Esophagus muscularis mucosa (tissue), 3 donors: ENCODE data around the gene CKMT1A.

Source experiments
- CTCF ChIP-seq, 3 experiments: fragments of 200-600 bp in 2 of 3; fragments of 450-650 bp in 1 of 3; sonication (generic) in 2 of 3; IDR thresholded peaks; one replicate each; pipeline ENCODE4 v1.5.1; 2017 to 2019; ENCODE audit warnings: antibody characterized with exemption in 3 of 3, mild to moderate bottlenecking in 2 of 3, moderate library complexity in 1 of 3
- POLR2A ChIP-seq: fragments of 450-650 bp; IDR thresholded peaks from one replicate; pipeline ENCODE4 v1.6.1; 2017; ENCODE audit warnings: antibody characterized with exemption, moderate library complexity, mild to moderate bottlenecking, low read depth
- POLR2AphosphoS5 ChIP-seq, 2 donors: sonication (generic); formaldehyde crosslinking; IDR thresholded peaks; one replicate each; pipeline ENCODE4 v1.6.1; 2017; ENCODE audit warnings: antibody characterized with exemption in 2 of 2

GRCh38 chr15:43648649-43649429, 44.8 kb upstream of the CKMT1A start, which contains the start of gene CATSPER2:
- no peak for TF ChIP-seq POLR2AphosphoS5 (IDR thresholded peaks at IDR 0.05)
- no peak for TF ChIP-seq CTCF (IDR thresholded peaks at IDR 0.05)
- no peak for TF ChIP-seq POLR2A
